ENCODE results near the gene ELAC2. TPM values are rescaled to one million over a fixed set of nuclear protein-coding genes. Genes with fewer than 3 reads are reported as not detected.

Gene ELAC2
- polyA plus RNA-seq, 4 donors, result 67.4 to 80.8 (median 75.2) TPM

GRCh38 chr17:12961655-12962054 lies 56.2 kb downstream of the ELAC2 start:
- no peak for DNase-seq (ENCODE audit: low read depth in 4 of 4, low spot score in 3 of 4)

- no peak for DNase-seq (ENCODE audit: low read depth in 4 of 4, low spot score in 3 of 4)
Observed at GRCh38 chr17:12959441-12959840, 58.4 kb downstream of the ELAC2 start.

GRCh38 chr17:12958786-12959185 lies 59.0 kb downstream of the ELAC2 start:
- no peak for DNase-seq (ENCODE audit: low read depth in 4 of 4, low spot score in 3 of 4)

GRCh38 chr17:12955521-12955920 lies 62.3 kb downstream of the ELAC2 start:
- no peak for DNase-seq (ENCODE audit: low read depth in 4 of 4, low spot score in 3 of 4)

GRCh38 chr17:12953156-12953555 lies 64.7 kb downstream of the ELAC2 start:
- DNase-seq (ENCODE audit: low read depth in 4 of 4, low spot score in 3 of 4), result no peak

- DNase-seq (ENCODE audit: low read depth in 4 of 4, low spot score in 3 of 4), result no peak
Observed at GRCh38 chr17:12952012-12952411, 65.8 kb downstream of the ELAC2 start.

GRCh38 chr17:12947047-12947446 lies 70.8 kb downstream of the ELAC2 start:
- DNase-seq (ENCODE audit: low read depth in 4 of 4, low spot score in 3 of 4), result no peak

Other genes with a start within 250 kb of the ELAC2 start
- 1 to 10 TPM; 7.4 to 8.8 (median 8.1) TPM for gene ARHGAP44, start 228.5 kb downstream of the ELAC2 start, polyA plus RNA-seq (ENCODE audit: insufficient read length in 4 of 4)

All from right renal pelvis (tissue), 4 donors.